MV-4-11 (cell line): ENCODE measurements around the gene GNG13.

Source experiments
- DNase-seq: peaks from one replicate; lab custom pipeline; 2025; lab: John Stamatoyannopoulos, UW

The GNG13 gene

GRCh38 chr16:793414-793813, 7.1 kb downstream of the GNG13 start:
- DNase-seq = no peak

- no peak for DNase-seq
These were observed 8.1 kb downstream of the GNG13 start for GRCh38 chr16:792221-792995.

- no peak for DNase-seq
These were observed 9.4 kb downstream of the GNG13 start for GRCh38 chr16:791131-791530.

- DNase-seq = no peak
These were observed 10.4 kb downstream of the GNG13 start for GRCh38 chr16:790086-790485.

GRCh38 chr16:789191-789850, 11.2 kb downstream of the GNG13 start:
- DNase-seq = no peak

GRCh38 chr16:788399-789126, 12.0 kb downstream of the GNG13 start, which contains the start of gene CHTF18:
CHTF18 (plus strand) TSS chr16:788620; CDS start chr16:788685, 65 bp downstream.
- peak; percentile 80 for DNase-seq

- no peak for DNase-seq
These were observed 12.5 kb downstream of the GNG13 start, which contains the start of gene RPUSD1 for GRCh38 chr16:787978-788398. RPUSD1 (minus strand) TSS chr16:788381; CDS start chr16:787737, 644 bp downstream.

GRCh38 chr16:787321-787966, 13.1 kb downstream of the GNG13 start:
- DNase-seq = no peak

- DNase-seq = peak; percentile 20
These were observed 14.7 kb downstream of the GNG13 start for GRCh38 chr16:785563-786535.

GRCh38 chr16:784431-784830, 16.1 kb downstream of the GNG13 start:
- DNase-seq = no peak

GRCh38 chr16:783404-784161, 17.0 kb downstream of the GNG13 start:
- no peak for DNase-seq

- no peak for DNase-seq
These were observed 17.6 kb downstream of the GNG13 start for GRCh38 chr16:782766-783403.

- no peak for DNase-seq
These were observed 18.3 kb downstream of the GNG13 start for GRCh38 chr16:782258-782657.

GRCh38 chr16:781346-782010, 19.1 kb downstream of the GNG13 start:
- DNase-seq = no peak

- no peak for DNase-seq
These were observed 20.2 kb downstream of the GNG13 start for GRCh38 chr16:780296-780695.

GRCh38 chr16:779561-779960, 21.0 kb downstream of the GNG13 start:
- DNase-seq = no peak

- no peak for DNase-seq
These were observed 21.5 kb downstream of the GNG13 start for GRCh38 chr16:778909-779527.

- no peak for DNase-seq
These were observed 22.1 kb downstream of the GNG13 start for GRCh38 chr16:778447-778846.

GRCh38 chr16:777826-778225, 22.7 kb downstream of the GNG13 start:
- no peak for DNase-seq
